ENCODE measurements around the gene TBX20.
"Not testable (repeated sequence)": the region's sequence is repeated elsewhere in the genome, so short reads cannot be mapped to it uniquely, and the experiment has no call there.

Gene TBX20

GRCh38 chr7:35232994-35233393 lies 20.9 kb downstream of the TBX20 start:
- no peak overlapping the region for H3K4me3 ChIP-seq (ENCODE audit: low read depth, low read length)
- TF ChIP-seq CTCF (IDR thresholded peaks at IDR 0.05; ENCODE audit: low read depth, low read length): no peak

- not testable (repeated sequence) for H3K4me3 ChIP-seq (ENCODE audit: low read depth, low read length)
Measured at GRCh38 chr7:35231221-35231620, 22.7 kb downstream of the TBX20 start.

GRCh38 chr7:35229116-35229780 lies 24.7 kb downstream of the TBX20 start:
- H3K4me3 ChIP-seq (ENCODE audit: low read depth, low read length): not testable (repeated sequence)

- not testable (repeated sequence) for H3K4me3 ChIP-seq (ENCODE audit: low read depth, low read length)
Measured at GRCh38 chr7:35228496-35229051, 25.3 kb downstream of the TBX20 start.

GRCh38 chr7:35227438-35227837 lies 26.5 kb downstream of the TBX20 start:
- not testable (repeated sequence) for H3K4me3 ChIP-seq (ENCODE audit: low read depth, low read length)

- H3K4me3 ChIP-seq (ENCODE audit: low read depth, low read length): not testable (repeated sequence)
Measured at GRCh38 chr7:35222445-35222844, 31.5 kb downstream of the TBX20 start.

- not testable (repeated sequence) for H3K4me3 ChIP-seq (ENCODE audit: low read depth, low read length)
Measured at GRCh38 chr7:35220176-35220575, 33.7 kb downstream of the TBX20 start.

- H3K4me3 ChIP-seq (ENCODE audit: low read depth, low read length): not testable (repeated sequence)
Measured at GRCh38 chr7:35216033-35216432, 37.9 kb downstream of the TBX20 start.

GRCh38 chr7:35215063-35215462 lies 38.8 kb downstream of the TBX20 start:
- H3K4me3 ChIP-seq (ENCODE audit: low read depth, low read length): not testable (repeated sequence)

GRCh38 chr7:35206924-35207323 lies 47.0 kb downstream of the TBX20 start:
- not testable (repeated sequence) for H3K4me3 ChIP-seq (ENCODE audit: low read depth, low read length)

- H3K4me3 ChIP-seq (ENCODE audit: low read depth, low read length): not testable (repeated sequence)
Measured at GRCh38 chr7:35204850-35205249, 49.0 kb downstream of the TBX20 start.

GRCh38 chr7:35204031-35204430 lies 49.9 kb downstream of the TBX20 start:
- H3K4me3 ChIP-seq (ENCODE audit: low read depth, low read length): not testable (repeated sequence)

GRCh38 chr7:35202353-35202752 lies 51.5 kb downstream of the TBX20 start:
- H3K4me3 ChIP-seq (ENCODE audit: low read depth, low read length): not testable (repeated sequence)

- H3K4me3 ChIP-seq (ENCODE audit: low read depth, low read length): not testable (repeated sequence)
Measured at GRCh38 chr7:35200170-35200569, 53.7 kb downstream of the TBX20 start.

GRCh38 chr7:35198370-35199140 lies 55.3 kb downstream of the TBX20 start:
- H3K4me3 ChIP-seq (ENCODE audit: low read depth, low read length): not testable (repeated sequence)

- H3K4me3 ChIP-seq (ENCODE audit: low read depth, low read length): not testable (repeated sequence)
Measured at GRCh38 chr7:35191571-35191970, 62.3 kb downstream of the TBX20 start.

GRCh38 chr7:35190146-35190773 lies 63.6 kb downstream of the TBX20 start:
- not testable (repeated sequence) for H3K4me3 ChIP-seq (ENCODE audit: low read depth, low read length)

GRCh38 chr7:35186751-35187150 lies 67.1 kb downstream of the TBX20 start:
- not testable (repeated sequence) for H3K4me3 ChIP-seq (ENCODE audit: low read depth, low read length)

Data from WI38 (cell line).